Measurements from ENCODE around the gene RGS8. TPM values are rescaled to one million over a fixed set of nuclear protein-coding genes. Genes with fewer than 3 reads are reported as not detected.

The RGS8 gene
- total RNA-seq, 2 donors from 2014 or later = not detected

DNA sequence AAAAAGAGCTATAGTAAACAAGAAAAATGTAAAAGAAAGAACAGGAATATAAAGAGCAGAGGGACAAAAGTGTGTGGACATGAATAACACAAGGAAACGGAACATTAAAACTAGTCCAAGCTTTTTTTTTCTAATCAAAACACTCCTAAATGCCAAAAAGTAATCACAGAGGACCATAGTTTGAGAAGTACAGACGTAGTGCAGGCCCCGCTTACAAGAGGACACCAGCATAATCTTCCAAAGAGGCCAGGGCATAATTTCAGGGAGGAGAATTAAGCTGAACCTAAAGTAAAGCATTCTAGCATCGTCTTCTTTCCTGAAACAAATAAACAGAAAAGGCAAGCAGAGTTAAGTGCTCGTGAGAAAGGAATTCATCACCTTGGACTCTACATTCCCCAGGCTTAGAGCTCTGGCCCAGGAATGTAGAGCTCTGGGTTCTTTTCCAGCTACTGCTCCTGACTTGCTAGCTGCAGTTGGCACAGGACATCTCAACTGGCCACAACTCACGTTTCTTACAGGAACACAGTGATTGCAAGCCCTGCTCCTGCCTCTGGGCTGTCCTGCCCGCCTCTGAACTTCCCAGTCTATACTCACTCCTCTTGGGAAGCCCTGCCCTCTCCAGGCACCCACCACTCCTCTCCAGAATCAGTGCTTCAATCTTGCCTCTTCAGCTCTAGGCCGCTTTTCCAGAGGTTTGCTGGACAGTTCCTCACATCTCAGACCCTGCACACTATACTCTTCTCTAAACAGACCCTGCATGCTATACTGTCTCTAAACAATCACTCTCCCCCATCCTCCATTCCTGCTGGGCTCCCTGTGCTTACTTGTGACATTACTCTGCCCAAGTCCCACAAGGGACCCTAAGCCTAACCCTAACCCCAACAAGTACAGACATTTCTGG lies 9.8 kb downstream of the RGS8 start:
- Mint-ChIP-seq H3K27me3 (peaks cover 37% of the 10 kb centered on the region in 2 donors), H3K4me3 (no peak overlapping the region), H3K27ac (no peak overlapping the region), H3K36me3 (no peaks in the 10 kb centered on the region), H3K9me3 (no peaks in the 10 kb centered on the region), H3K4me1 (ENCODE audit: low read depth in 2 of 2) (peaks cover 11% of the 10 kb centered on the region in 2 donors)
- DNase-seq (ENCODE audit: low spot score) = no peak
- ATAC-seq = peak in 1 of 2 donors; percentile 11

DNA sequence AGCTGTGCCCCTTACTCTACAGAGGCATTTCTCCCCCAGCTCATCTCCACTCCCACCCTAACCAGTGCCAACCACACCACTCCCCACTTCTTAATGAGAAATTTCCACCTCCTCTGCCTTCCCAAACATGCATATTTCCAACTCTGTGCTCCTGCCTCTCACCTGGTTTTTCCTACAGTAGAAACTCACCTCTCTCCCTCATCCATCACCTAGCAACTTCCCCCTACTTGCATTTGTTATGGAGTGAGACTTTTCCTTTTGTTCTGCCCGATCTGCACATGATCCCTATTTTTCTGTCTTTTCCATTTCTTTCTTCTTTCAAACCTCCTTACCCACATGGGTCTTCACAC lies 11.9 kb downstream of the RGS8 start:
- ATAC-seq (no peak), DNase-seq (ENCODE audit: low spot score) (no peak)
- Mint-ChIP-seq H3K36me3 (no peaks in the 10 kb centered on the region), H3K27ac (no peak overlapping the region), H3K27me3 (peaks cover 28 to 29% of the 10 kb centered on the region in 2 donors), H3K9me3 (no peaks in the 10 kb centered on the region), H3K4me1 (ENCODE audit: low read depth in 2 of 2) (peaks cover 0 to 6% of the 10 kb centered on the region in 2 donors), H3K4me3 (no peak overlapping the region)

DNA sequence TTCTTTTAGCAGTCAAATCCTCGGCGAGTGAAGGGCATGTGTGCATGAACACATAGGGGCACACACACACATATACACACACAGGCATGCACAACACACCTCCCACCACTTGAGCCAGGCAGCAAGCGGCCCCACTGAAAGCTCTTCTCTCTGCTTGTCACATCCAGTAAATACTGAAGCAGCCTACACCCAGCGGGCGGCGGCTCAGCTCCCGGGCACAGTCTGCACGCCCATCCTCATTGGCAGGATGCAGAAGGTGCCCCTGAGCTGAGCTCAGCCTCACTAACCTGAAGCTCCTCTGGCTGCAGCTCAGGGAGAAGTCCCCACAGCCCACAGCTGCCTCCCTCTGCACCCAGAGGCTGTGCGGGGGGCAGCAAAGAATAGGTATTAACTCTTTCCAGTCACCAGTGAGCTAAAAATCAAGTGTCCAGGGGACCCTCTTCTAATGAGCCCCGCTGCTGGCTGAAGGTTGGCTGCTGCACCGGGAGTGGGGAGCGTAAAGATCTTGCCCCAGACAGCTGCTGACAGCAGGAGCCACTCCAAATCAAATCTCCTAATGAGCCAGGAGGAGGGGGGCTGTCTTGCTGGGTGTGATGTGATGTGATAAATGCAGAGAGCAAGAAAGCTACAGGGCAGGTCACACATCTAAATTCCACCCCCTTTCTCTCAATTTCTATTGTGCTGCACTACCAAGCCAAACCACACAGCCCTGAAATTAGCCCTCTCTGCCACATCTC lies 12.5 kb downstream of the RGS8 start:
- Mint-ChIP-seq H3K9me3 (no peaks in the 10 kb centered on the region), H3K4me1 (ENCODE audit: low read depth in 2 of 2) (peaks cover 0 to 6% of the 10 kb centered on the region in 2 donors), H3K27me3 (peaks cover 28 to 29% of the 10 kb centered on the region in 2 donors), H3K36me3 (no peaks in the 10 kb centered on the region), H3K4me3 (no peak overlapping the region), H3K27ac (no peak overlapping the region)
- DNase-seq (ENCODE audit: low spot score) (no peak), ATAC-seq (no peak)

DNA sequence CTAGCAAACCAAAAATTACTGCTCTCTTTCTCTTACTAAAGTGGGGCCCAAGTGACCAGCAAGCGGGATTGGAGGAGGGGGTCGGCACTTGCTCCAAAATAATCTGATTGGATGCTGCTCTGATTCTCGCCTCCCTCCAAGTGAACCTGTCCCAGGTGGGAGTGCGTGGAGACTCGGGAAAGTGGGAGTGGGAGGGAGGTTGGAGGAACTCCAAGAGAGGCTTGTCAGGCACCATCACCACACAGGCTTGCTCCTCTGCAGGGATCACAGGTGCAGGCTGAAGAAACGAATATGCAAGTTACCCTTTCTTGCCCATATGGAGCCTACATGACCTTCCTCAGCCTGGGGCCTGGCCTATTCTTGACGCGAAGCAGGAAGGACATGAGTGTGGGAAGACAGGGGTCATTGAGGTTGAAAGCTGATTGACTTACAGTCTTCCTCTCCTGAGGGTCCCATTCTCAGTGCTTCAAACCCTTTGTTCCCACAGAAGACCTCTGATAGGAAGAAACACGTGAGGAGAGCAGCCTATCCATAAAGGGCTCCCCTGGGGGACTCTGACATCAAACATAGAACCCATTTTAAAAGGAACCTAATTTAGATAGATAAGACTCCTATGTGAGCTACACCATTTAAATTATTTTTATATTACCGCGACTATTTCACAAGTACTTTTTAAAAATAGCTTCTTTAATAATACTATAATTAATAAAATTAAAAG lies 14.2 kb downstream of the RGS8 start:
- Mint-ChIP-seq H3K4me1 (ENCODE audit: low read depth in 2 of 2) (peaks cover 0 to 6% of the 10 kb centered on the region in 2 donors), H3K36me3 (no peaks in the 10 kb centered on the region), H3K27me3 (peaks cover 25 to 26% of the 10 kb centered on the region in 2 donors), H3K27ac (peak overlapping the region in 1 of 2 donors; percentile 21), H3K4me3 (no peak overlapping the region), H3K9me3 (no peaks in the 10 kb centered on the region)
- DNase-seq (ENCODE audit: low spot score) (no peak), ATAC-seq (no peak)

DNA sequence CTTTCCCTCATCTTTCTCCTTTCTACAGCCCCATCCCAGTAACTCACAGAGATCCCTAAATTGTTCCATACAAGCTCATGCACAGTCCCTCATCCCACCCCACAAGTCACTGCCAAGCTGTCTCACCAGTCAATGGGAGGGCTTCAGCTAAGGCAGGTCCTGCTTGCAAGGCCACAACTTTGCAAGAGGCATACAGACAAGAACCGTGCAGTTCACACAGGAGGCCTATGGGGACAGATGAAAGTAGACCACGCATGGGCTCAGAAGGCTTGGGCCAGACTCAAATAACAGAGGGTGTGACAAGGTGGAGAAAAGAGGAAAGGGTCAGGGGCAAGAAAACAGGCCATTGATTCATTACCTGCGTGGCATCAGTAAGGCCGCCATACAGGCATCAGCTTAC lies 15.1 kb downstream of the RGS8 start:
- no peaks in the 10 kb centered on the region for H3K9me3 Mint-ChIP-seq
- H3K27me3 Mint-ChIP-seq = peaks cover 20 to 21% of the 10 kb centered on the region in 2 donors
- ATAC-seq (no peak), DNase-seq (ENCODE audit: low spot score) (no peak)
- H3K36me3 Mint-ChIP-seq = no peaks in the 10 kb centered on the region
- no peak overlapping the region for H3K27ac Mint-ChIP-seq
- no peak overlapping the region for H3K4me3 Mint-ChIP-seq
- H3K4me1 Mint-ChIP-seq (ENCODE audit: low read depth in 2 of 2) = peaks cover 0 to 6% of the 10 kb centered on the region in 2 donors

DNA sequence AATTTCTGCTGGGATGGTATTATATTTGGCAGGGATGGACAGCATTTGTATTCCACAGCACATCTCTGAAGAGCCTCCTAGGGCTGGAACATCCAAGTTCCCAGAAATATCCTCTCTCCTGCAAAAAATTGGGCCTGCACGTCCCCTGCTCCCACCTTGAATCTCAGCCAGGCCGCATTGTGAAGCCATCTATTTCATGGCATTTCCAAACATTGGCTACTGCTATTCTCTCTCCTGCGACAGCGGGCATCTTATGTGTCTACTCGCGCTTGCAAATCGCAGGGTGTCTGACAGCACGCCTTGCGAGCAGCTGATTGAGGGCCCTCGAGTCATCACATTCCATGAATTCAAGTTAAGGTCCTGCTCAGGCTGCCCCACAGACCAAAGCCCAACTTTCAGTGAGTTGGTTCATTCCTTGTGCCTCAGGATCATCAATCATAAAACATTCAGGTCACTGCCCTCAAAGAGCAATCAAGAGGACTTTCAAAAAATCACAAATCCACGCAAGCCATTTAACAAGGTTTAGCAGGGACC lies 15.8 kb downstream of the RGS8 start:
- peaks cover 18 to 20% of the 10 kb centered on the region in 2 donors for H3K27me3 Mint-ChIP-seq
- peaks cover 0 to 6% of the 10 kb centered on the region in 2 donors for H3K4me1 Mint-ChIP-seq (ENCODE audit: low read depth in 2 of 2)
- no peak overlapping the region for H3K4me3 Mint-ChIP-seq
- H3K9me3 Mint-ChIP-seq = no peaks in the 10 kb centered on the region
- H3K36me3 Mint-ChIP-seq = no peaks in the 10 kb centered on the region
- H3K27ac Mint-ChIP-seq = no peak overlapping the region
- ATAC-seq (no peak), DNase-seq (ENCODE audit: low spot score) (no peak)

DNA sequence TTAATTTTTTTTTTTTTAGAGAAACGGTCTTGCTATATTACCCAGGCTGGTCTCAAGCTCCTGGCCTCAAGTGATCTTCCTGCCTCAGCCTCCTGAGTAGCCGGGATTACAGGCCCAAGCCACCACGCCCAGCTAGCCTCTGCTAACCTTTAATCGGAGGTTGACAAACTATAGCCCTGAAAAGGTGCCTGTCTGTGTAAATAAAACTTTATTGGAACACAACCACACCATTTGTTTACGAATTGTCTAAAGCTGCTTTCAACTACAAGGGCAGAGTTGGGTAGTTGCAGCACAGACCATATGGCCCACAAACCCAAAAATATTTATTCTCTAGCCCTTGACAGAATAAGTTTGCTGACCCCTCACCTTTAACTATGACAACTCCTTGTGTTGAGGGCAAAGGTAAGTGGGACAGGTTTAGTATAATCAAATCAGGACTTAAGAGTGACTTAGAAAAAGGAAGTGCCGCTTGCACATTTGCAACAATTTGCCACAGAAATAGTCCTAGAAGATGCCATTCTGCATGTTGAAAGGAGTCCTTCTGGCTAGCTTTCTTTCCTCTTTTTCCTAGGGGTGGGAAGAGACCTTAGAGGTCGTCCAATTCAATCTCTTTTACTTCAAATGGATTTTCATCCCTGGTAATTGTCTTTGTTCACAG lies 16.4 kb downstream of the RGS8 start:
- peaks cover 0 to 6% of the 10 kb centered on the region in 2 donors for H3K4me1 Mint-ChIP-seq (ENCODE audit: low read depth in 2 of 2)
- no peak overlapping the region for H3K27ac Mint-ChIP-seq
- no peaks in the 10 kb centered on the region for H3K36me3 Mint-ChIP-seq
- no peaks in the 10 kb centered on the region for H3K9me3 Mint-ChIP-seq
- ATAC-seq (no peak), DNase-seq (ENCODE audit: low spot score) (no peak)
- peaks cover 18% of the 10 kb centered on the region in 2 donors for H3K27me3 Mint-ChIP-seq
- no peak overlapping the region for H3K4me3 Mint-ChIP-seq

DNA sequence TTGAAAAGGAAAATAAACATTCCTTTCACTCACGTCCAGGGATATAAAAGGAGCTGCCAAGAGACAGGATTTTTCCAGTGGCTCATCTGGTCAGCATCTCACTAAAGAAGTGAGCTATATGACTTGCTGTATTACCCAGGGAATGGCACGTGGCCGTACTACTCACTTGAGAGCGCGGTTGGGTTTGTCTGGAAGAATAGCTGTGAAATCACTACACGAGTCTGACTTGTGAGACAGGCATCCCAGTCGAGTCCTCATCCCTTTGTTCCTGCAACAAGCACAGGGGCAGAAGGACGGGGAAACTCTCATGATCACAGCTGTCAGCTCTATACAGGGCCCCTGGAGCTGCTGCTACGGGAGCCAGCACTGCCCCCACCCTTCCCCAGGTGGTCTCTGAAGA lies 17.7 kb downstream of the RGS8 start:
- peaks cover 0 to 6% of the 10 kb centered on the region in 2 donors for H3K4me1 Mint-ChIP-seq (ENCODE audit: low read depth in 2 of 2)
- H3K27ac Mint-ChIP-seq = no peak overlapping the region
- ATAC-seq (no peak), DNase-seq (ENCODE audit: low spot score) (no peak)
- H3K9me3 Mint-ChIP-seq = no peaks in the 10 kb centered on the region
- no peak overlapping the region for H3K4me3 Mint-ChIP-seq
- peaks cover 11 to 16% of the 10 kb centered on the region in 2 donors for H3K27me3 Mint-ChIP-seq
- no peaks in the 10 kb centered on the region for H3K36me3 Mint-ChIP-seq

DNA sequence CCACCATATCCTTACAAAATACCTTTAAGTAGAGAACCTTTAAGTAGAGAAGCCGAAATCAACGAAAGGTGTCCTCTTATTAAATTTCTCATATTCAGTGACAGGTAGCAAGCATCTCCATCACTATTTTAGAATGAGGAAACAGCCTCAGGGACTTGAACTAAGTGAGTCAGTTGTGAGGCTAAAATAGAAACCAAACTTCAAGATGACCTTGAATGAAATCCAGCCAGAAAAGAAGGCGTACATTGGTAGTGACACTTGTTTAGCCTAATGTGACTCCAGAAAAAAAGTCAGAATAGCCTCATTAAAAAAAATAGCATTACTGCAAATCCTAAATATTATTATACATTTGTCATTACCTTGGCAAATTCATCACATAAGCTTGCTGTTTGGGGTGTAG lies 20.1 kb downstream of the RGS8 start:
- Mint-ChIP-seq H3K4me3 (no peak overlapping the region), H3K27me3 (peaks cover 5 to 18% of the 10 kb centered on the region in 2 donors), H3K36me3 (no peaks in the 10 kb centered on the region), H3K4me1 (ENCODE audit: low read depth in 2 of 2) (no peaks in the 10 kb centered on the region), H3K27ac (no peak overlapping the region), H3K9me3 (no peaks in the 10 kb centered on the region)
- no peak for ATAC-seq
- no peak for DNase-seq (ENCODE audit: low spot score)

DNA sequence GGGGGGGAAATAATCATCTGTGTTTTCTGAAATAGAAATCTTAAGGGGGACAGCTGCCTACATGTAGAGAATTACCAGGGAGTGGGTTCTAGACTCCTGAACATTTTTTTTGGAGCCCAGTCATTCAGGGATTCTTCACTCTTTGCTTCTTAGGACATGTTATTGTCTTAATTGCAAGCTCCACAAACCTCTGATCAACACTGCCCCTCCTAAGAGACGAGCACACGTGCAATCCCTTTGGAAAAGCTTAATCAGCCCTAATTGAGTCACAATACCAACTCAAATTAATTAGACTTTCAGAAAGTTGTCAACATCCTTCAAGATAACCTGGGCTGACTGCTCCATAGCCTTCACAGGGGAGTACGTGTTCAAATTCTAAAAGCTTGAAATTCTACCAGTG lies 21.4 kb downstream of the RGS8 start:
- Mint-ChIP-seq H3K4me1 (ENCODE audit: low read depth in 2 of 2) (no peaks in the 10 kb centered on the region), H3K4me3 (no peak overlapping the region), H3K36me3 (no peaks in the 10 kb centered on the region), H3K27me3 (peaks cover 8 to 26% of the 10 kb centered on the region in 2 donors), H3K9me3 (no peaks in the 10 kb centered on the region), H3K27ac (no peak overlapping the region)
- DNase-seq (ENCODE audit: low spot score) = no peak
- no peak for ATAC-seq

DNA sequence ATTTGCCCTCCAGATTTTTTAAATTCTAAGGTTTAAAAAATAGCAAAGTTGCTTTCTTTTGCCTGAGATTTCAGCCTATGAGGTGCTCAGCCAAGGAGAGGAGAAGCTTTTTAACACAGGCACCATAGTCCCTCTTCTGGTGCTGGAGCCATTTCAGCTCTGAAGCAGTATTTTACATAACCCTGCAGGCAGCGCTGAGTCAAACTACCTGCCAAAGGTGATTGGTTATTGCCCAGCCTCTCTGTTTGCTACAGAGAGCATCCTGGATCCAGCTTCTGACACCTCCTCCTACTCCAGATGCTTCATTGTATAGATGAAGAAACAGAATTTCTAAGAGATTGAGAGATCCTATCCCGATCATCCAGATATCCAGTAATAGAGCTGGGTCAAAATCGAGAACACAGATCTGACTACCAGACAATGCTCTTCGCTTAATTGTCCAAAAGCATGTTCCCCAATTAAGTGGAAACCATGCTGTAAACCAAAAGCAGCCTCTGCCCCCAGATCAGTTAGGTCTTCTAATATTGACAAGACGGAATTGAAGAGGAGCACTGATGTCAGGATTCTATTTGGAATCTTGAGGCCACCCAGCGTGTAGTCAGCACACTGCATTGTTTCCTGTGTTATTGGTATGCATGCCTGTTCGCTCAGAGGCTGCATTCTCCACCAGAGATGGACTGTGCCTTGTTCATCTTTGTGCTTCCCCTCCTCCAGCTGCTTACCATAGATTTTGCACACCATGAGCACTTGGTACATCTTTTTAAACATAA lies 22.1 kb downstream of the RGS8 start:
- H3K4me1 Mint-ChIP-seq (ENCODE audit: low read depth in 2 of 2) = no peaks in the 10 kb centered on the region
- H3K4me3 Mint-ChIP-seq = no peak overlapping the region
- H3K9me3 Mint-ChIP-seq = no peaks in the 10 kb centered on the region
- DNase-seq (ENCODE audit: low spot score) = no peak
- ATAC-seq = no peak
- no peaks in the 10 kb centered on the region for H3K36me3 Mint-ChIP-seq
- no peak overlapping the region for H3K27ac Mint-ChIP-seq
- H3K27me3 Mint-ChIP-seq = peaks cover 10 to 32% of the 10 kb centered on the region in 2 donors

DNA sequence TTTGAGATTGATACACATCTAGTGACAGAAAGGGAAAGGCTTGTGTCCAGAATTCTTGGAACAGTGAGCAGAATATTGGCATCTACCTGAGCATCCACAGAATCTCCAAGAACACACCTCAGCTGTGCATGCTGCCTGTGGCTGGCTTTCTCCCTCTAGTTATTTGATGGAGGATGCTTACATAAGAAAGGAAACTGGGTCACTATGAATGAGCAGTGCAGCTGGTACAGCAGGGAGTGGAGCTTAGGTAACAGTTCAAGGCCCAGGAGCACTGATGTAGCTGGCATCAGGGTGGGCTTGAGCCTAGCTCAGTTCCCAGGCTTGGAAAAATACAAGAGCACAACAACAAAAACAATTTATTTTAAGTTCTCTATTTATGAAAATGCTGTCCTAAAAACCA lies 26.3 kb downstream of the RGS8 start:
- Mint-ChIP-seq H3K27ac (no peak overlapping the region), H3K4me1 (ENCODE audit: low read depth in 2 of 2) (no peaks in the 10 kb centered on the region)

More for the DNA sequence above, 26.3 kb downstream of the RGS8 start:
- Mint-ChIP-seq H3K36me3 (no peaks in the 10 kb centered on the region), H3K4me3 (no peak overlapping the region), H3K27me3 (peaks cover 9 to 34% of the 10 kb centered on the region in 2 donors), H3K9me3 (no peaks in the 10 kb centered on the region)
- DNase-seq (ENCODE audit: low spot score) (no peak), ATAC-seq (no peak)

All from natural killer cell treated with Interleukin-12 subunit alpha and Interleukin-12 subunit beta and Interleukin-15 and Interleukin-18, amount 100 ng/mL, for 72 hours (primary cell).